GM21526 (cell line): Measurements from ENCODE around the gene CTSG.
"Not testable (repeated sequence)": the region's sequence is repeated elsewhere in the genome, so short reads cannot be mapped to it uniquely, and the experiment has no call there.

Source experiments
- ATAC-seq: cut with Tn5 transposase; IDR thresholded peaks from one replicate; pipeline ENCODE4 v1.9.1; 2021; ENCODE audit warnings: moderate library complexity; ENCODE audit not compliant: unreplicated experiment, low FRiP score

Gene CTSG

DNA sequence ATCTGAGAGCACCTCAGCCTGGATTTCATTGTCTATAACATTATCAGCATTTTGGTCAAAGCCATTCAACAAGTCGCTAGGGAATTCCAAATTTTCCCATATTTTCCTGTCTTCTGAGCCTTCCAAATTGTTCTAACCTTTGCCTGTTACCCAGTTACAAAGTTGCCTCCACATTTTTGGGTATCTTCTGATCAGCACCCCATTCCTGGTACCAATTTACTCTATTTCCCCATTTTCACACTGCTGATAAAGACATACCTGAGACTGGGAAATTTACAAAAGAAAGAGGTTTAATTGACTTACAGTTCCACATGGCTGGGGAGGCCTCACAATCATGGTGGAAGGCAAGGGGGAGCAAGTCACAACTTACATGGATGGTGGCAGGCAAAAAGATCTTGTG, 27.0 kb downstream of the CTSG start:
- not testable (repeated sequence) for ATAC-seq

DNA sequence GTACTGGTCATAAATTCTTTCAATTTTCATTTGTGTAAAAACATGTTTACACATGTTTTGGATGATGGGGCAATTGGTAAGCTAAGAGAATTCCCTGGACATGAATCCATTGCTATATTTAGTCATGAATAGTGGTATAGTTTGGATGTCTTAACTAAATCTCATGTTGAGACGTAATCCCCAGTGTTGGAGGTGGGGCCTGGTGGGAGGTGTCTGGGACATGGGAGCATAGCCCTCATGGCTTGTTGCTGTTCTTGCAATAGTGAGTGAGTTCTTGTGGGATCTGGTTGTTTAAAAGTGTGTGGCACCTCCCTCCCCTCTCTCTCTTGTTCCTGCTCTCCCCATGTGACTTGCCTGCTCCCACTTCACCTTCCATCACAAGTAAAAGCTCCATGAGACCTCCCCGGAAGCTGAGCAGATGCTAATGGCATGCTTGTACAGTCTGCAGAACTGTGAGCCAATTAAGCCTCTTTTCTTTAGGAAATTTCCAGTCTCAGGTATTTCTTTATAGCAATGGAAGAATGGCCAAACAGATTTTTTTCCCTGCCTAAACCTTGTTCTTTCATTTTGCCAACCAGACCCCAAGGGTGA, 33.6 kb downstream of the CTSG start:
- no peak for ATAC-seq

DNA sequence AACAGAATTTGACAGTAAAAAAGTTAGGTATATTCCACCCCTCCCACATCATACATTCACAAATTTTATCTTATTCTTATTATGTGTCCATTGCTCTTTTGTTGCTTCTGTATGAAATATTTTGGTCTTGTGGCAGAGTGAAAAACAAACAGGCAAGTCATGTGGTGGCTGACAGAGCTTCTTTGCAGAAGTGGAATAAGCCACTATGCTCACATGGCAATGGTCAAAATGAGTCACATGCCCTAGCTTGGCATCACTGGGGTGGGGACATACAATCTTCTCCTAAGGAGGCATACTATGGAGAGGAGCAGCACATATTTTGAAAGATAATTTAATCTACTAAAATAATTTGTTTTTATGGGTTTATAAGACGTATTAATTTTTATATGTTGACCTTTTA, 40.3 kb downstream of the CTSG start:
- ATAC-seq, result no peak

DNA sequence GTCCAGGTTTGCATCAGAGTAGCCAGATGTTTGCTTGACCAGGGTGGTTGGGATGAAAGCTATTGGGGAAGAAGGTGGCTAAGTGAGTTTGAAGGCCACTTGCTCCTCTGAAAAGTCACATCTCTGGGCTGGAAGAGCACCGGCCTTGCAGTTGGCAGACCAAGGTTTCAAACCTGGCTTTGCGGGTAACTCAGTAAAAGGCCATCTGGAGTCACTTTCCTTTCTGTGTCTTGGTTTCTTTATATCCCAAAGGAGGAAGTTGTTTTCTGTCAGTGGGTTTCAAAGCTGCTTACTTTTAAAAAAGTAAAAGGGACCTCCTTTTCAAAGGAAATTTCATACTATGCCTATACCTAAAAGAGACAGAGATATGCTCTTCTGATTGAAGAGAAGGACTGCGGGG, 41.8 kb downstream of the CTSG start:
- ATAC-seq, result no peak

DNA sequence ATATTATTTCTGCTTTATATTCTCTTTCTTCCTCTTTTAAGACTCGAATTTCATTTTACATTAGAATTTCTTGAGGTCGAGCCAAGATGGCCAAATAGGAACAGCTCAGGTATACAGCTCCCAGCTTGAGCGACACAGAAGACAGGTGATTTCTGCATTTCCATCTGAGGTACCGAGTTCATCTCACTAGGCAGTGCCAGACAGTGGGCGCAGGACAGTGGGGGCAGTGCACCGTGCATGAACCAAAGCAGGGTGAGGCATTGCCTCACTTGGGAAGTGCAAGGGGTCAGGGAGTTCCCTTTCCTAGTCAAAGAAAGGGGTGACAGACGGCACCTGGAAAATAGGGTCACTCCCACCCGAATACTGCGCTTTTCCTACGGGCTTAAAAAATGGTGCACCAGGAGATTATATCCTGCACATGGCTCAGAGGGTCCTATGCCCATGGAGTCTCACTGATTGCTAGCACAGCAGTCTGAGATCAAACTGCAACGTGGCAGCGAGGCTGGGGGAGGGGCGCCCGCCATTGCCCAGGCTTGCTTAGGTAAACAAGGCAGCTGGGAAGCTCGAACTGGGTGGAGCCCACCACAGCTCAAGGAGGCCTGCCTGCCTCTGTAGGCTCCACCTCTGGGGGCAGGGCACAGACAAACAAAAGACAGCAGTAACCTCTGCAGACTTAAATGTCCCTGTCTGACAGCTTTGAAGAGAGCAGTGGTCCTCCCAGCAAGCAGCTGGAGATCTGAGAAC, 50.0 kb downstream of the CTSG start:
- not testable (repeated sequence) for ATAC-seq
